HuH-7.5 (cell line): ENCODE measurements around the gene WDFY2.
"Not testable (repeated sequence)": the region's sequence is repeated elsewhere in the genome, so short reads cannot be mapped to it uniquely, and the experiment has no call there.

ENCODE experiments used
- DNase-seq: peaks from one replicate; pipeline ENCODE4 v3.0.0; 2011; ENCODE audit warnings: low spot score

Gene WDFY2

GRCh38 chr13:51666839-51667238 lies 82.6 kb downstream of the WDFY2 start:
- DNase-seq: no peak

GRCh38 chr13:51668580-51669195 lies 84.4 kb downstream of the WDFY2 start:
- no peak for DNase-seq

- DNase-seq: no peak
Observed at GRCh38 chr13:51673165-51673564, 88.9 kb downstream of the WDFY2 start.

- DNase-seq: no peak
Observed at GRCh38 chr13:51674276-51674675, 90.0 kb downstream of the WDFY2 start.

GRCh38 chr13:51675385-51675784 lies 91.1 kb downstream of the WDFY2 start:
- no peak for DNase-seq

DNA sequence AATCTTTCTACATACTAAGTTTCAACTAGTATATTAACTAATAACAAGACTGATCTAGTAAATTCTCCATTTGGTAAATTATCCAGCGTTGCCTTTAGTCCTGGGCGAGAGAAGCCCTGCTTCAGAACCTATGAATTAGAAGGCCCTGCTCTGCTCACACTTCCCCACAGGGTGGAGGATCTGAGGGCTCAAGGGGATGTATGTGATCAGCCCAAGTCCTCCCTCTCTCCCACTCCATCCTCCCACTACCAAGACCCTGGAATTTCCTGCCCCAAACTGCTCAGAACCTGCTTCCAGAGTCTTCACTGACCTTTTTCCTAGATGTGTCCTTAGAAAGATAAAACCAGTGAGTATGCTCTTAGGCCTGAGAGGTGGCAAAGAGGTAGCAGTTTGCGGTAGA lies 91.6 kb downstream of the WDFY2 start:
- no peak for DNase-seq

GRCh38 chr13:51676739-51677138 lies 92.5 kb downstream of the WDFY2 start:
- DNase-seq: no peak

DNA sequence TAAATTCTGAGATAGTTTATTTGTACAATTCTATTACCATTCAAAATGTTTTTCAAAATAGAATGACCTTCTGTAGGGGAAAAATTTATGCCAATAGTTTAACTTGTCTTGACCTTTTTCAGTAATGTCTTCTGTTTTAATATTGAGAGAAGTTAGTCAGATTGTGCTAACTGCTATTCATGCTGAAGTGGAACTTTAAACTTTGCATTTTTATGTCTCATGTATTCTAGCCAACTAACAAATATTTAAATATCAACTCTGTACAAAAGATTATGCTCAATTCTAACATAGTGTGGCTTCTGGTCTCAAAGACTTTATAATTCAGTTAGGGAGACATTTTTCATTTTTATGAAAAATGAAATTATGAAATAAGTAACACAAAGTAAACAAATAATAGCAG lies 94.2 kb downstream of the WDFY2 start:
- DNase-seq: no peak

DNA sequence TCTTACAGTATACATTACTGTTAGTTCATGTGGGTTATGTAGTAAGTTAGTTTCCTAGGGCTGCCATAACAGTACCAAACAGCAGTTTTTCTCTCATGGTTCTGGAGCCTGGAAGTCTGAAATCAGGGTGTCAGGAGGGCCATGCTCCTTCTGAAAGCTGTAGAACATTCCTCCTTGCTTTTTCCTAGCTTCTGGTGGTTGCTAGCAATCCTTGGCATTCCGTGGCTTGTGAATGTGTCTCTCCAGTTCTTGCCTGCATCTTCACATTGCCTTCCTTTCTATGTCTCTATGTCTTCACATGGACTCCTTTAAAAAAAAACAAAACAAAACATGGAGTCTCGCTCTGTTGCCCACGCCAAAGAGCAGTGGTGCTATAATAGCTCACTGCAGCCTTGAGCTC lies 95.4 kb downstream of the WDFY2 start:
- DNase-seq: no peak

GRCh38 chr13:51681037-51681678 lies 96.9 kb downstream of the WDFY2 start:
- DNase-seq: no peak

- DNase-seq: no peak
Observed at GRCh38 chr13:51682686-51683085, 98.4 kb downstream of the WDFY2 start.

DNA sequence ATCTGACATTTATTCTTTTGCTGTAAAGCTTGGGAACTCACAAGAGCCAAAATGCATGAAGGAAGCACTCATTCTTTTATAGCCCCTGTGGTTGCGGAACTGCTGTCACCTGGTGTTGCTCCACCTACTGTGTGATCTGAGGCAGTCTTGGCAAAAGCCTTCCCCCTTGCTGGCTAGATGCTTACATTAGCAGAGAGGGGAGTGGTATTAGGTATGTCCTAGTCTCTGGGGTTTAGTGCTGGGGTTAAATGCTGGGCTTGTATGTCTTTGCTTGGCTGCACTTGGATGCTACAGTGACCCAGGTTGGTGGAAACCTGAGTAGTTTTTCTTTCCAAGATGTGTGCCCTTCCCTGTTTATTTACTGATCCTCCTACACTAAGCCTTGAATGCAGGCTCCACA lies 99.3 kb downstream of the WDFY2 start:
- no peak for DNase-seq

DNA sequence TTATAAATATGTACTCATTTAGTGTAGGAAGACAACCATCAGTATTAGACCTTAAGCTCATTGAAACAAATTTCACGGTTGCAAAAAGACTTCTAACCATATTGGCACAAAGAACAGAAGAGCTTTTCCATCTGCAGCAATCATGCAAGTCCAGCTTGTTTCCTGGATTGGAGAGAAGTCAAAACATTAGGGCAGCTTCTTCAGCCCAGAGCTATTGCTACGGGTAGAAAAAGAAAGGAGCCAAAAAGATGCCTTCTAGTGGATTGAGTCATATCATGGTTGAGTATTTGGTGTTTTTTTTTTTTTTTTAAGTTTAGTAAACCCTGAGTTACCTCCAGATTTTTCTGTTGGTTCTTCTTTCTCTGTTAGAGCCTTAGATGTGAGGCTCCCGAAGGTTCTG lies 99.8 kb downstream of the WDFY2 start:
- no peak for DNase-seq

DNA sequence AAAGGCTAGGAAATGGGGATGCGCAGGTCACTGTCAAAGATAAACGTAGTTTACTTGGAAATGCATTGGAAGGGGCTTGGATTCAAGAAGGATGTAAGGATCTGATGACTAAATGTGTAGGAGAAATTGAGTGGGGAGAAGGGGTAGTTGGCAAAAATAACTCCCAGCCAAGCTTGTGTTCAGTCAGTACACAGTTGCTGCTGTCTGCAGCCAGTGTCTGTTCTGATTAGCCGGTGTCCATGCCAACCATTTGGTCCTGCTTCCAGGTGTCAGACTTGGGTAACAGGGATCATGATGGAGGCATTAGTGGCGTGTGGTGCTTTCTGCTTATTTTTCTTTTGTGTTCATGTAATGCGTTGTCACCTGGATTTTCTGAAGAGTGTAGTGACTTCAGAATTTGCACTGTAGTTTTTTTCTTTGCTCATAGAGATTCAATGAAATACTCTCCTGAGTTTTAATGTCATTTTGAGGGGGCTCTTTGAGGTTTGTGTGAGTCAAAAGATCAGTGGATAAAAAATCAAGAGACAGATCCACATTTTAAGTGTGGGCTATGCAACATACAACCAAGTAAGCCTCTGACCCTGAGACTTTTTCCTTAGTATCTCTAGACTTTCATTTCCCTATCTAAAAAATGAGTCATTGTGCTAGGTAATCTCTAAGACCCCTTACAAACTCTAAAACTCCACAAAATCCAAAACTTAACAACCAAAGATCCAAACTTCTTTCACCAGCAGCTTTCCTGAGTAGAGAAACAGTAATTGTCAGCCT lies 103.9 kb downstream of the WDFY2 start:
- no peak for DNase-seq

DNA sequence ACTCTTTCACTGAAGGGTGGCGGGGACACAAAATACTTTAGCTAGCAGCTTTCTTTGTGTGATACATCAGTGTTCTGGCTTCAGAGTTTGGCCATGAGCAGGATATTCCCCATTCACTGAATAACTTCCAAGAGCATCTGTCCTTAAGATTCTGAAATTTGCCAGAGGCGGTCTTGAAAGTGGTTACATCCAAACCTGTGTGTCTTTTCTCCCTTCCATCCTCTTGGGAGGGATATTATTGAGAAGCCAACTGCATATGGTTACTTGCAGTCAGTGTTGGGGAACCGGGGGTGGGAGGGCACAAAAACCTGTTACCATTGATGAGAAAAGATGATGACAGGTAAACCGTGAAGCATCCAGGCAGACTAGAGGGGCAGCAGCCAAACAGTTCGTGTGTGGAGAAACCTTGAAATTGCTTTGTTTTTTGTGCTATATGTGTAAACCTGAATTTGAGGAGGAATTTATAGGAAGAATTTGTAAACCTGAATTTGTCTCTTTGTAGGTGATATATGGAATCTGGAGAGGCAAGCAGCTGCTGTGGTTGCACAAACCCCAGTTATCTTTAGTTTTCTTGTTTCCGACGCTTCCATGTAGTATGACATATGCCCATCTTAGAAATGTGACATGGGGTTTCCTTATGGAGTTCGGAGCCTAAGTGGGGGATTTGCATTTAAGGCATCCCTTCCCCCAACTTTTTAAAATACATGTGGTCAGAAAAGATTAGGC lies 104.8 kb downstream of the WDFY2 start:
- no peak for DNase-seq

GRCh38 chr13:51689663-51689996 lies 105.4 kb downstream of the WDFY2 start:
- DNase-seq: no peak

- DNase-seq: not testable (repeated sequence)
Observed at GRCh38 chr13:51695677-51696076, 111.4 kb downstream of the WDFY2 start.

GRCh38 chr13:51697181-51697580 lies 112.9 kb downstream of the WDFY2 start:
- DNase-seq: no peak

DNA sequence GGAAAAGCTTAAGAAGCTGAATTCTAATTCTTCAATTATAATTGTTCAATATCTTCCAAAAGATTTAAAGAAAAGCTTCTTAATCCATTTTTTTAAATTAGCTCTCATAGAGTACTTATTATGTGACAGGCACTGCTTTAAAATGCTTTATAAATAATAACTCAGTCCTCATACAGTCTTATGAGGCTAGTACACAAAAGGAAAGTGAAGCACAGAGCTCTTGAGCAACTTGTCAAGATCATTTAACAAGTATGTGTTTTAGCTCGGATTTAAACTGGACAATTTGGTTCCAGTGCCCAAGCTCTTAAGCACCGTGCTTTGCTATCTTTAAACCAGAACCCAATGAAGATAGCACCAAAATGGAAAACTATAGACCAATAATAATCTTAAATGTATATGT lies 113.6 kb downstream of the WDFY2 start:
- DNase-seq: no peak

DNA sequence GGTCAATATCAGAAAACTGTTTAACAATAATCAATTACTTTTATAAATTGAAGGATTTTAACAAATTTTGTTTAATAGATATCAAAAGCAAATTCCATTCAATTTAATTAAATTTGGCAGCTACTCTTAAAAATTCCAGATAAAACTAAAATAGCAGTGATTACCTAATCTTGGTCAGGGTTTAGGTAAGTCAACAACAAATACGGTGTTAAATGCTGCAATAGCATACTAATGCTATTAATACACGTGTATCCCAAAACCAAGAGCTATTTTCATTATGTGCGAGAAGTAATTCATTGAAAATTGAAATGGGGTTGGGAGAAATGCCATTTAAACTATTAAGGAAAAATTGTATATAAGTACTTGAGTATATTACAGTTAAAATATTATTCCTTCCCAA lies 114.1 kb downstream of the WDFY2 start:
- no peak for DNase-seq

DNA sequence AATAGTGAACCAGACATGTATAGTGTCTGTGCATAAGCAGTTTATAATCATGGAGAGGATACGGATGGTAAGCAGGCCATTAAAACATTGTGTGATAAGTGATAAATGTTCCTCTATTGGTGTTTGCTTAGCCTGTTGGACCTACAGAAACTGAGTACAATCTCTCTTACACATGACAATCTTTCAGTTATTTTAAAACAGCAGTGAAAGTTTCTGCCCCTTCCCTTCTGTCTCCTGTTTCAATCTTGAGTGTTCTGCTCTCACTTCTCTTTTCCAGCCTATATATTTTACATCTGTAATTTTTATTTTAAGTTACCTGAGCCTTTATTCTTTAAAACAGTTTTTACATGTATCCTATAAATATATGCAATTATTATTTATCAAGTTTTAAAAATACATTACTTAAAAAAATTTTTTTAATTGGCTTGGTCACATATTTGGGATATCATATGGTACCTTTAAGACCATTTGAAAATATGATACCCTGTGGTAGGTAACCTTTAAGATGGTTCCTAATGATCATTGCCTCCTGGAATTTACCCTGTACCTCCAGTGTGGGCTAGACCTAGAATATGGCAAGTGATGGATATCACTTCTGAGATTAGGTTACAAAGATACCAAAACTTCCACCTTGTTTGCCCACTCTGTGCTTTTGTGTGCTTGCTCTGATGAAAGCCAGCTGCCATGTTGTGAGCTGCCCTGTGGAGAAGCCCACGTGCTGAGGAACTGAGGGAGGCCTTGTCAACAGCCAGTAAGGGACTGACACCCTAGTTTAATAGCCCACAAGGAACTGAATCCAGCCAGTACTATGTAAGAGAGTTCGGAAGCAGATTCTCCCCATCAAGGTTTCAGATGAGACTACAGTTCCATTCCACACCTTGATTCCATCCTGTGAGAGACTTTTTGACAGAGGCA lies 120.4 kb downstream of the WDFY2 start:
- DNase-seq: no peak

DNA sequence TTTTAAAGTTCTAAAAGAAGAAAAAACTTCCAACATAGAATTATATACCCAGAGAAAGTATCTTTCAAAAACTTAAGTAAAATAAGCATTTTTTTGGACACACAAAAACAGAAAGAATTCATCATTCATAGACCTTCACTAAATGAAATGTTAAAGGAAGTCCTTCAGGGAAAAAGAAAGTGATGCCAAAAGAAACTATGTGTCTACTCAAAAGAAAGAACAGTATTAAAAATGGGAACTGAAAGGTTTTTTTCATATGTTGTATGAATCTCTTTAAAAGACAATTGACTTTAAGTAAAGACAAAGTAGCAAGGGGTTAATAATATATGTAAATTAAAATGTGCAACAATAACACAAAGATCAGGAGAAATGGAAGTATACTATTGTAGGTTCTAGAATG lies 123.2 kb downstream of the WDFY2 start:
- no peak for DNase-seq
